HG03196 (cell line): Measurements from ENCODE around the gene DMKN.
A peak's percentile ranks its signal among the peaks of the same experiment; 100 is the strongest.
"Not testable (repeated sequence)": the region's sequence is repeated elsewhere in the genome, so short reads cannot be mapped to it uniquely, and the experiment has no call there.

Source experiments
- ATAC-seq: cut with Tn5 transposase; IDR thresholded peaks from one replicate; pipeline ENCODE4 v1.9.1; 2021; ENCODE audit not compliant: unreplicated experiment

DMKN gene

GRCh38 chr19:35468637-35469036 lies 44.8 kb downstream of the DMKN start:
- ATAC-seq = peak; percentile 68

DNA sequence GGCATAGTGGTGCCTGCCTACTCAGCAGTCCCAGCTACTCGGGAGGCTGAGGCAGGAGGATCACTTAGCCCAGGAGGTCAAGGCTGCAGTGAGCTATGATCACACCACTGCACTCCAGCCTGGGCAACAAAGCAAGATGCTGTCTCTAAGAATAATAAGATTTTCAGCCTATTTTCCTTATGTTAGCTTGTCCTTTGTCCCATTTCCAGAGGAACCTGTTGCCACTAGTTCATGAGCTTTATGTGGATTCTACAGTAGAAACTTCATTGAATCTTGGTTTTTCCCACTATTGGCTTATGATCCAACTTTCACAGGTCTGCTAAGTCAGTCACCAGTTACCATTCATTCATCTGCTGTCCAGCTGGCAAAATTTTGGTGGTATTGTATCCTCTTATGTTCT lies 47.2 kb downstream of the DMKN start:
- no peak for ATAC-seq

GRCh38 chr19:35462956-35463355 lies 50.5 kb downstream of the DMKN start:
- ATAC-seq = not testable (repeated sequence)

DNA sequence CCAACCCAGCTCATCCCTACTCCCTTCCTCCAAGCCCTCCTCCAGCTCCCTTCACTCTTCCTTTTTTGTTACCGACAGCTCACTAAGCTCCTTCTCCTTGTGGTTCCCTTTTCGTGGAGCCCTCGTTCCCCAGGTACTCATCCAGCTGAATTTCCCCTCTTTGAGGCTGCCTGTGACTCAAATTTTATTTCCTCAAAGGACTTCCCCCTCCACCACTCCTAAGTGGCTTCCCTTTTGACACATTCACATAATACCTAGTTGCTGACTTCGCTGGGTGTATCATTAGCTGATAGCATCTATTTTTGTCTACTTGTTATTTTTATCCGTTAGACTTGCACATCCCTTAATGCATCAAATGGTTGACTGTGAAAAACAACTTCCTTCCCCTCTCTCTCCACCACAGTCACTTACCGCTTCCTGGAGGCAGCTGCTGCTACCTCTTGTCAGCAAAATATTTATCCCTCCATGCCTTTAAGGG lies 50.9 kb downstream of the DMKN start:
- peak; percentile 53 for ATAC-seq

GRCh38 chr19:35461788-35462187 lies 51.7 kb downstream of the DMKN start:
- not testable (repeated sequence) for ATAC-seq

DNA sequence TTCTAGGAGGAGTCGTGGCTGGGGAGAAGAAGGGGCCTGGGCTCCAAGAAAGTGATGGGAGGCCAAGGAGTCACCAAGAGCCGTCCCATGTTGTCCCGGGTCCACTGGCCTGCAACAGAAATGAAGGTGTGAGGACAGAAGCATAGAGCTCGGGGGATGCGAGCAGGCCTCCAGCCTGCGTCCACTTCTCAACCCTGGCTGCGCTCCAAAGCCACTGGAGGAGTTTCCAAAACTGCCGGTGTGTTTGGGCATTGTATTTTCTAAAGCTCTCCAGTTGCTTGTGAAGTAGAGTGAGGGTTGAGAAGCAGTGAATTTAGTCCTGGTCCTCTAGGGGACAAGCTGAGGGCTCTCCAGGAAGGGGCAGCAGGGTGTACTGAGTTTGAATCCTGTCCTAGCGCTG lies 52.4 kb downstream of the DMKN start:
- no peak for ATAC-seq

GRCh38 chr19:35460608-35461007 lies 52.8 kb downstream of the DMKN start:
- ATAC-seq = no peak

DNA sequence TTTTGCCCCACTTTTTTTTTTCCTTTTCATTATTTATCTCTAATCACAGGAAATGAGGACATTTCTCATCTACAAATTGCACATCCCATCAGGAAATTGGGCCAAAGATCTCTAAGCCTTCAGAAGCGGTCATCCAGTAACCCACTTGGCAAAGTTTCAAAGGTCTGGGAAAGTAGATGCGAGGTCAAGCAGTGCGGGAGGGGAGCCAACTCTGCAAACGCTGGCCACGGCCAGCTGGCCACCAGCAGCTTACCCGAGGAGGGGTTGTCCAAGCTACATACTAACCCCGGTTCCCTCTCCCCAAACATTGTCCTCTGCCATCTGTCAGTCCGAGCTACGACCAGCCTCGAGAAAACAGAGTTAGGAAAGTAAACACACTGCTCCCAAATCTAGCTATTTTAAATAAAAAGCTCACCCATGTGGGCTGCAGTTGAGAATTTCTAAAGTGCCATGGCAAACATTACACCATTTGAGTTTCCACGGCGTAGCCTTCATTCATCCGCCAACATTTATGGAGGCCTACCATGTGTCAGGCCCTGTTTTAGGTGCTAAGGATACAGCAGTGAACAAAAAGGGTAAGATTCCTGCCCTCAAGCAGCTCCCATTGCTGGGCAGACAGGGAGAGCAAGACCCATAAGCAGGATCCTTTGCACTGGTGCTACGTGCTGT lies 53.9 kb downstream of the DMKN start:
- ATAC-seq = no peak

GRCh38 chr19:35458731-35459391 lies 54.6 kb downstream of the DMKN start:
- ATAC-seq = no peak

- no peak for ATAC-seq
Observed at GRCh38 chr19:35458192-35458591, 55.3 kb downstream of the DMKN start.

- no peak for ATAC-seq
Observed at GRCh38 chr19:35457173-35457572, 56.3 kb downstream of the DMKN start.

GRCh38 chr19:35455616-35456201 lies 57.7 kb downstream of the DMKN start:
- no peak for ATAC-seq

DNA sequence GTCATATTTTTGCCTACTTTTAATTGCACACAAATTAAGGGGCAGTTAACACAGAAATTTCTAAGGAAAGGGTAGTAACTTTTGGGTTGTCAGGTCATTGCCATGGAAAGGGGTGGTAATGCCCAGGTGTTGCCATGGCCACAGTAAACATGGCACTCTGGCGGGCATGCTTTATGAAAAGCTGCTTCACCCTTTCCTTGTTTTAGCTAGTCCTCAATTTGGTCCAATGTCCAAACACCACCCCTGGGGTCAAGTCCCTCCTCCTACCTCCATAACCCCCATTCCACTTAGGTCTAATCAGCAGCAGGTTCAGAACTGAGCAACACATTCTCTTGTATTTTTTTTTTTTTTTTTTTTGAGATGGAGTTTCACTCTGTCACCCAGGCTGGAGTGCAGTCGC lies 58.8 kb downstream of the DMKN start:
- no peak for ATAC-seq

- ATAC-seq = no peak
Observed at GRCh38 chr19:35451338-35452096, 61.9 kb downstream of the DMKN start.

GRCh38 chr19:35449359-35450043 lies 63.9 kb downstream of the DMKN start:
- ATAC-seq = no peak

GRCh38 chr19:35447606-35448469 lies 65.6 kb downstream of the DMKN start, which contains the start of gene FFAR2:
FFAR2 (plus strand) TSS chr19:35448257; CDS start chr19:35449715, 1,458 bp downstream.
- no peak for ATAC-seq
